Skeletal muscle tissue (tissue), 4 donors: ENCODE data around the gene JAKMIP2. TPM values are rescaled to one million over a fixed set of nuclear protein-coding genes. Genes with fewer than 3 reads are reported as not detected.

Source experiments
- H3K27ac ChIP-seq: one replicate; pipeline ENCODE4 v1.7.0; 2013; ENCODE audit warnings: mild to moderate bottlenecking, low read depth, low read length, inconsistent platforms
- H3K27me3 ChIP-seq, 3 donors: one replicate each; pipeline ENCODE4 v1.7.0; 2013; ENCODE audit warnings: low read length in 3 of 3; ENCODE audit not compliant: control insufficient read depth in 3 of 3, insufficient read depth in 3 of 3
- H3K36me3 ChIP-seq, 3 donors: one replicate each; pipeline ENCODE4 v1.7.0; 2013; ENCODE audit warnings: low read length in 3 of 3; ENCODE audit not compliant: control insufficient read depth in 3 of 3, insufficient read depth in 3 of 3
- H3K4me1 ChIP-seq, 3 donors: one replicate each; pipeline ENCODE4 v1.7.0; 2013; ENCODE audit warnings: low read length in 3 of 3, mild to moderate bottlenecking in 3 of 3; ENCODE audit not compliant: control insufficient read depth in 3 of 3, insufficient read depth in 3 of 3
- H3K4me3 ChIP-seq, 3 donors: one replicate each; pipeline ENCODE4 v1.7.0; 2013; ENCODE audit warnings: low read length in 3 of 3
- H3K9ac ChIP-seq, 3 donors: one replicate each; pipeline ENCODE4 v1.7.0; 2013; ENCODE audit warnings: low read length in 3 of 3, mild to moderate bottlenecking in 3 of 3, moderate library complexity in 2 of 3, low read depth in 1 of 3
- H3K9me3 ChIP-seq, 3 donors: one replicate each; pipeline ENCODE4 v1.7.0; 2013; ENCODE audit warnings: low read length in 3 of 3; ENCODE audit not compliant: control insufficient read depth in 3 of 3
- total RNA-seq: library from RNA; depleted of rRNA; stranded (reverse); fragments of >200 nt; gene quantifications from one replicate; pipeline ENCODE4 v1.2.3, GENCODE V29; 2014
- donor health status: Osteomylitis.

Gene JAKMIP2
- total RNA-seq, 1 donor from 2014 or later: 0.52 TPM

DNA sequence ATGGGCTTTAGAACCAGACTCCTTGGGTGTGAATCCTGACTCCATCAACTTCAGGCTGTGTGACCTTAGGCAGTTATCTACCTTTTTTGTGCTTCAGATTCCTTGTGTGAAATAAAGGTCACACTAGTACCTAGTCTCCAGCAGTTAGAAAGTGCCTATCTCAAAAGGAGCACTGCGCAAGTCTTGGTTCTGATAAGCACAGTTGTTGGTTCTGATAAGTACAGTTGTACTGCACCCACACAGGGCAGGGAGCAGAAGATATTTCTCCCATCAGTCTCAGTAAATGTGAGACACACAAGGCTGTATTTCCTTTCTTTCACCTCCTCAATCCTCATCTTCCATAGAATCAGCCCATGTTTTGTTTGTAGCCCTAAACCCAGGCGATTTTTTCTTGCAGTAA is 156.1 kb downstream of the JAKMIP2 start:
- H3K4me1 ChIP-seq: no peaks in the 10 kb centered on the region
- H3K27ac ChIP-seq: no peak overlapping the region
- H3K9me3 ChIP-seq: no peaks in the 10 kb centered on the region
- H3K4me3 ChIP-seq: no peak overlapping the region
- no peaks in the 10 kb centered on the region for H3K27me3 ChIP-seq
- no peaks in the 10 kb centered on the region for H3K36me3 ChIP-seq
- no peak overlapping the region for H3K9ac ChIP-seq

DNA sequence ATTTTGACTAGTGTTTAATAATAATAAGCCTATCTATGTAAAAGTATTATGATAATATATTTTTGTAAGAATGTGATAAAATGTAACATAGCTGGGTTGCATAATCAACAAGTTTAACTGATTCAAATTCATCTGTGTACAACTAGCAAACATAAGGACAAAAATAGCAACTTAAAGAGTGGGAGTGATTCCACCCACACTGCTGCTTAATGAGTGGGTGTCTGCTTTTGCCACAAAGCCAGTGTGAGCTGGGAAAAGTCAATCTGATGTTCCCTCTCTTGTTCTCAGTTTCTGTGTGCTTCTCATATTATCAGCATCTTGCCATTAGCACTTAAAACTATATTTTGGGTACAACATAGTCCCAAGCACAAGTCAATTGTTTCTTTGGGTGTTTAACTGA is 161.5 kb downstream of the JAKMIP2 start:
- H3K4me1 ChIP-seq: no peaks in the 10 kb centered on the region
- no peak overlapping the region for H3K27ac ChIP-seq
- H3K9me3 ChIP-seq: no peaks in the 10 kb centered on the region
- H3K4me3 ChIP-seq: no peak overlapping the region
- no peak overlapping the region for H3K9ac ChIP-seq
- no peaks in the 10 kb centered on the region for H3K27me3 ChIP-seq
- H3K36me3 ChIP-seq: no peaks in the 10 kb centered on the region

GRCh38 chr5:147619281-147619878 is 163.1 kb downstream of the JAKMIP2 start:
- H3K27ac ChIP-seq: no peak overlapping the region
- no peak overlapping the region for H3K9ac ChIP-seq
- no peaks in the 10 kb centered on the region for H3K36me3 ChIP-seq
- H3K4me1 ChIP-seq: no peaks in the 10 kb centered on the region
- H3K4me3 ChIP-seq: no peak overlapping the region
- H3K27me3 ChIP-seq: peaks cover 0 to 2% (median 0%) of the 10 kb centered on the region in 3 donors
- H3K9me3 ChIP-seq: no peaks in the 10 kb centered on the region

DNA sequence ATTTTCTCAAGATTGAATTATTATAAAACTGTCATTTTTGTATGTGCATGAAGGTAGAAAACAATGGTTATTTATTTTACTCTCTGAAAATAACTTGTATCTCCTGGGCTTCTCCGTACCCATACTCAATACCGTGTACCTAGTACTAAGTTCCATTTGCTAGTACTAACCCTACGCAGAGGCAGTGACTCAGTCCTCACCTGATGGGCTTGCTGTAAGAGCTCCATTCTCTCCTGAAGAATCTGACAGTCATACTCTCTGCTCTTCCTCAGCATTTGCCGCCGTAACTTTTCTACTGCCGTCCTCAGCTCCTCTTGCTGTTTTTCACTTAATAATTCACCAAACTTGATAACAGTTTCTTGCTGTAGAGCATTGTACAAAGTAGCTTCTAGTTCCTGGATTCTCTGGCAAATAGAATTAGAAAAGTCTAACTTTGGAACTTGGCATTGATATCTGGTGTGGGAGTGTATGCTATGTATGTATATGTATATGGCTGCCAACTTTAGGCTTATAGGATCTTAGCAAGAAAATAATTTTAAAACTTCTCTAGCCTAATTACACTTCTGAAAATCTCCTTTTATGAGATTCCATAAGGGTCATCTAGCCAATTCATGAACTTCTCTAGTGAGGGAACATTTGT is 164.7 kb downstream of the JAKMIP2 start:
- no peak overlapping the region for H3K4me3 ChIP-seq
- H3K9ac ChIP-seq: no peak overlapping the region
- H3K9me3 ChIP-seq: no peaks in the 10 kb centered on the region
- no peaks in the 10 kb centered on the region for H3K36me3 ChIP-seq
- H3K4me1 ChIP-seq: no peaks in the 10 kb centered on the region
- no peak overlapping the region for H3K27ac ChIP-seq
- H3K27me3 ChIP-seq: peaks cover 0 to 2% (median 0%) of the 10 kb centered on the region in 3 donors

DNA sequence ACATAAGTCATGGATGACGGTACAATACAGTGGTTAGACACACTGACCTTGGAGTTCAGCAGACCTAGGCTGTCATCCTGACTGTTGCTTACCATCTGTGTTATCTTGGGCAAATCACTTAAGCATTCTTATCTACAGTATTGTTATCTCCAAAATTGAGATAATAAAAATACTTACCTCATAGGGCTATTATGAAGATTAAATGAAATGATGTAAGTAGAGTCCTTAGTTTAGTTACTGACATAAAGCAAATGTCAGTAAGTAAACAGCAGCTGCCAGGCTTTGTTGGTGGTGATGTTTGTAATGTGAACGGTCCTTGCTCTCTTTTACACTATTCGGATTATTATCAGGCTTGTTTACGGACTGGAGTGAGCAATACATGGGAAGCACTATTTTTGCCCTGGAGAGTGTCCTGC is 165.3 kb downstream of the JAKMIP2 start:
- no peak overlapping the region for H3K9ac ChIP-seq
- no peaks in the 10 kb centered on the region for H3K36me3 ChIP-seq
- no peak overlapping the region for H3K27ac ChIP-seq
- H3K9me3 ChIP-seq: no peaks in the 10 kb centered on the region
- H3K4me1 ChIP-seq: no peaks in the 10 kb centered on the region
- H3K27me3 ChIP-seq: peaks cover 0 to 2% (median 0%) of the 10 kb centered on the region in 3 donors
- no peak overlapping the region for H3K4me3 ChIP-seq

- Histone ChIP-seq H3K4me1 (no peaks in the 10 kb centered on the region), H3K4me3 (no peak overlapping the region), H3K36me3 (no peaks in the 10 kb centered on the region), H3K9ac (no peak overlapping the region), H3K27me3 (peaks cover 0 to 2% (median 0%) of the 10 kb centered on the region in 3 donors), H3K27ac (no peak overlapping the region), H3K9me3 (no peaks in the 10 kb centered on the region)
Observed at GRCh38 chr5:147616421-147616820, 166.1 kb downstream of the JAKMIP2 start.

- Histone ChIP-seq H3K27me3 (peaks cover 0 to 2% (median 0%) of the 10 kb centered on the region in 3 donors), H3K9ac (no peak overlapping the region), H3K4me1 (no peaks in the 10 kb centered on the region), H3K27ac (no peak overlapping the region), H3K36me3 (no peaks in the 10 kb centered on the region), H3K9me3 (no peaks in the 10 kb centered on the region), H3K4me3 (no peak overlapping the region)
Observed at GRCh38 chr5:147613359-147613758, 169.2 kb downstream of the JAKMIP2 start.

- H3K9me3 ChIP-seq: no peaks in the 10 kb centered on the region
- no peaks in the 10 kb centered on the region for H3K4me1 ChIP-seq
- H3K27me3 ChIP-seq: peaks cover 0 to 2% (median 0%) of the 10 kb centered on the region in 3 donors
- H3K36me3 ChIP-seq: no peaks in the 10 kb centered on the region
- no peak overlapping the region for H3K4me3 ChIP-seq
- H3K9ac ChIP-seq: no peak overlapping the region
- H3K27ac ChIP-seq: no peak overlapping the region
Observed at GRCh38 chr5:147611483-147611882, 171.0 kb downstream of the JAKMIP2 start.

DNA sequence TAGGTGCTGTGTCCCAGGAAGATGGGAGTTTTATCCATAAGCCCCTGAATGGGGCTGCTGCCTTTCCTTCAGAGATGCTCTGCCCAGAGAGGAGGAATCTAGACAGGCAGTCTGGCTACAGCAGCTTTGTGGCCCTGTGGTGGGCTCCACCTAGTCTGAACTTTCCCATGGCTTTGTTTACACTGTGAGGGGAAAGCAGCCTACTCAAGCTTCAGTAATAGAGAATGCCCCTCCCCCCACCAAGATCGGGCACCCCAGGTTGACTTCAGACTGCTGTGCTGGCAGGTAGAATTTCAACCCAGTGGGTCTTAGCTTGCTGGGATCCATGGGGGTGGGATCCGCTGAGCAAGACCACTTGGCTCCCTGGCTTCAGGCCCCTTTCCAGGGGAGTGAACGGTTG is 171.7 kb downstream of the JAKMIP2 start:
- peaks cover 0 to 2% (median 0%) of the 10 kb centered on the region in 3 donors for H3K27me3 ChIP-seq
- H3K4me1 ChIP-seq: no peaks in the 10 kb centered on the region

GRCh38 chr5:147601652-147602051 is 180.9 kb downstream of the JAKMIP2 start:
- Histone ChIP-seq H3K36me3 (no peaks in the 10 kb centered on the region), H3K4me3 (no peak overlapping the region), H3K9me3 (no peaks in the 10 kb centered on the region), H3K9ac (no peak overlapping the region), H3K4me1 (no peaks in the 10 kb centered on the region), H3K27me3 (peaks cover 0 to 3% (median 0%) of the 10 kb centered on the region in 3 donors), H3K27ac (no peak overlapping the region)

More for the DNA sequence above, 171.7 kb downstream of the JAKMIP2 start:
- Histone ChIP-seq H3K9ac (no peak overlapping the region), H3K9me3 (no peaks in the 10 kb centered on the region), H3K27ac (no peak overlapping the region), H3K36me3 (no peaks in the 10 kb centered on the region), H3K4me3 (no peak overlapping the region)
